ENCODE data around the gene SCARB2. TPM values are rescaled to one million over a fixed set of nuclear protein-coding genes. Genes with fewer than 3 reads are reported as not detected.
A peak's percentile ranks its signal among the peaks of the same experiment; 100 is the strongest.

Gene SCARB2
- total and polyA plus RNA-seq, 2 experiments from 2014 or later: 158 to 175 TPM

DNA sequence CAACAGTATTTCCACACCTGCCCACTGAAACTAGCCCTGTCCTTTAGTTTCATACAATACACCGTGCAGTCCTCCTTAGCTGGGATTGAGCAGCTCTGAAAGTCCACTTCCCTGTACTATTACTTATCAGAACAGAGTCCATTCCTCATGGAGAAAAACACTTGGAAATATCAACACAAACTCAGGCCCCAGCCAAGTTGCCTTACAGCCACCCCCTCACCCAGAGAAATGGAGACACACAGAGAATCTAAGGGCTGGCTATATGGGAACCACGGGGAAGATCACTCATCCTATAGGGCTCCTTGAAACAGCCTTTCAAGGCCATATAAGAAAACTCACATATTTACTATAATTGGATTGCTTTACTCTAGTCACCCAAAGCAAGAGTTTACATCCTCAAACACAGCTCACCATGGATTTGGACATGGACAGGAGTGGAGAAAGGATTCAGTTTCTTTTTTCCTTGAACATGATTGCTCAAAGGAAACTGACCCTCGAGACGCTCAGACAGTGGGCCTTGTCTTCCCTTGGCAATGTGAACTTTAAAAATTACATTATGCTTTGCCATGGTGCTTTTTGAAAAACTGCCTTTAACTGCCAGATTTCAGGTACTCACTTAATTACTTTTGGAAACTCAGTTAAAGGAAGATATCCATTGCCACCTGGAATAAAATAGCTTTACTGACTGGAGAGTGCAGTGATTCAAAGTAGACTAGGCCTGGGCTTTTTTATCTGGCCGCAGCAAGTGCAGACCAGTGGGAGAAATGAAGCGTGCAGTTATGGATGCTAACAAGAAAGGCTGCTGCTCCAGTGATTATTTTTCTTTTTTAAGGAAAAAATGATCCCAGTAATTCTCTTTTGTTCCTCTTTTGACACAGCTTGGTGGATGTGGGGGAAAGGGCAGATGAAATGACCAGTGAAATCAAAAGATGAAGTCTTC is 1.6 kb downstream of the SCARB2 start:
- H2AFZ ChIP-seq: peak overlapping the region; percentile 96; the same call in 1 of the 2 replicates
- in situ Hi-C loops (cut with MboI): no loop called here
- DNase-seq: peak; percentile 48

DNA sequence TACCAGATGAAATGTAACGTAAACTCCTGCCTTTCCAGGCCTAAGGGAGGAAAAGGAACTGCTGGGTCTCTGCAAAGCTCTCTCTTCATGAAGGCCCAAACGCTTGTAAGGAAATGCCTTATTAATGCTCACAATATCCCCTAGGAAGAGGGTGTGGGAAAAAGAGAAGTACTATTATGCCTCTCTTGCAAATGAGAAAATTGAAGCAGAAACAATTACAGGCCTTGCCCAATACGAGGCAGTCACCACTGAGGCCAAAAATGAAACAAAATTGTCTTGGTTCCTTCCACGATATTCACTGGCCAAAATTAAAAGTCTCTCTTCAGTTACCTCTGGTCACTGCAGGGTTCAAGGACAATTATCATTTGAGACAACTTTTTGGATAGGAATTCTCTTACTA is 3.2 kb downstream of the SCARB2 start:
- no peaks in the 10 kb centered on the region for H3K36me3 ChIP-seq (ENCODE audit: low read depth)
- no peak for TF ChIP-seq EZH2 (IDR thresholded peaks at IDR 0.05; ENCODE audit: insufficient read depth, poor library complexity, severe bottlenecking)
- TF ChIP-seq EZH2phosphoT487 (IDR thresholded peaks at IDR 0.05; ENCODE audit: insufficient read depth, low read depth): no peak
- peaks cover 59% of the 10 kb centered on the region for H3F3A ChIP-seq (ENCODE audit: insufficient read depth)
- H3K9me3 ChIP-seq (ENCODE audit: low read depth): no peaks in the 10 kb centered on the region
- in situ Hi-C loops (cut with MboI): no loop called here
- peaks cover 77% of the 10 kb centered on the region for H3K79me2 ChIP-seq (ENCODE audit: insufficient read depth)
- H3K9me2 ChIP-seq (ENCODE audit: insufficient read depth): no peaks in the 10 kb centered on the region
- H2AFZ ChIP-seq: no peak overlapping the region
- H3K27ac ChIP-seq: peak overlapping the region; percentile 3; the same call in 1 of the 2 replicates
- peak; percentile 44 for DNase-seq
- H4K20me1 ChIP-seq (ENCODE audit: insufficient read depth): no peaks in the 10 kb centered on the region
- WGBS, 2 experiments (ENCODE audit: low coverage in 1 of 2, low lambda C conversion rate in 2 of 2, missing lambda C conversion rate in 2 of 2): 50 to 58% methylated on average over 4 of the region's 4 CpGs
- no peaks in the 10 kb centered on the region for H3K27me3 ChIP-seq (replicated peaks; ENCODE audit: insufficient read depth)
- peak overlapping the region; percentile 97 for H3K4me2 ChIP-seq (ENCODE audit: unreplicated experiment)
- peak overlapping the region; percentile 86 for H3K4me3 ChIP-seq
- peaks cover 69% of the 10 kb centered on the region for H3K4me1 ChIP-seq (ENCODE audit: insufficient read depth)
- peak overlapping the region; percentile 93; the same call in 1 of the 2 replicates for H3K9ac ChIP-seq

More for the DNA sequence above, 1.6 kb downstream of the SCARB2 start:
- Histone ChIP-seq H4K20me1 (ENCODE audit: insufficient read depth) (no peaks in the 10 kb centered on the region), H3K4me1 (ENCODE audit: insufficient read depth) (peaks cover 55% of the 10 kb centered on the region), H3K9me2 (ENCODE audit: insufficient read depth) (no peaks in the 10 kb centered on the region), H3K9me3 (ENCODE audit: low read depth) (no peaks in the 10 kb centered on the region), H3F3A (ENCODE audit: insufficient read depth) (peaks cover 46% of the 10 kb centered on the region), H3K36me3 (ENCODE audit: low read depth) (no peaks in the 10 kb centered on the region), H3K27me3 (replicated peaks; ENCODE audit: insufficient read depth) (no peaks in the 10 kb centered on the region), H3K4me2 (ENCODE audit: unreplicated experiment) (peak overlapping the region; percentile 97), H3K9ac (peak overlapping the region; percentile 93), H3K4me3 (peak overlapping the region; percentile 86), H3K27ac (peak overlapping the region; percentile 94), H3K79me2 (ENCODE audit: insufficient read depth) (peaks cover 61% of the 10 kb centered on the region)
- WGBS, 2 experiments (ENCODE audit: low coverage in 1 of 2, low lambda C conversion rate in 2 of 2, missing lambda C conversion rate in 2 of 2): 45 to 49% methylated on average over 6 of the region's 6 CpGs
- no peak for TF ChIP-seq EZH2 (IDR thresholded peaks at IDR 0.05; ENCODE audit: insufficient read depth, poor library complexity, severe bottlenecking)
- TF ChIP-seq EZH2phosphoT487 (IDR thresholded peaks at IDR 0.05; ENCODE audit: insufficient read depth, low read depth): no peak

DNA sequence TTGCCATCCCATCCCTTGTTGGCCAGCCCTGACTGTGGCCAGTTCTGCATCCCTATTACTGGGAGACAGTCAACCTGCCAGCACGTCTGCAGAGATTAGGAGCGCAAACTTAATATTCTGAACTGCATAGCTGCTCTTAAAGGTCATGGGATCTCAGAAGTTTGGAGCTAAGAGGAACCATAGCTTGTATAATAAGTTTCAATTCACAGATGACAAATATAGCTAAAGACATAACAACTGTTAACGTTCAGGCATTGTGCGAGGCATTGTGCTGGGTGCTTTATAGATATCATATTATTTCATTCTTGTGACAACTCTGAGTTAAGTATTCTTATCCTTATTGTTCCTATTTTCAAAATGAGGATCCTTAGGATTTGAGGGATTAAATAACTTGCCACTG is 3.7 kb downstream of the SCARB2 start:
- H4K20me1 ChIP-seq (ENCODE audit: insufficient read depth): no peaks in the 10 kb centered on the region; the same call in 1 of the 2 replicates
- 97 to 100% methylated on average over 4 of the region's 4 CpGs for WGBS, 2 experiments (ENCODE audit: low coverage in 1 of 2, low lambda C conversion rate in 2 of 2, missing lambda C conversion rate in 2 of 2)
- no peak for DNase-seq
- no peaks in the 10 kb centered on the region for H3K9me3 ChIP-seq (ENCODE audit: low read depth)
- no peak overlapping the region for H3K4me3 ChIP-seq
- H3F3A ChIP-seq (ENCODE audit: insufficient read depth): peaks cover 61% of the 10 kb centered on the region
- no peak overlapping the region for H3K4me2 ChIP-seq (ENCODE audit: unreplicated experiment)
- no peaks in the 10 kb centered on the region for H3K9me2 ChIP-seq (ENCODE audit: insufficient read depth)
- peaks cover 83% of the 10 kb centered on the region for H3K79me2 ChIP-seq (ENCODE audit: insufficient read depth)
- H3K27me3 ChIP-seq (replicated peaks; ENCODE audit: insufficient read depth): no peaks in the 10 kb centered on the region
- no peaks in the 10 kb centered on the region for H3K36me3 ChIP-seq (ENCODE audit: low read depth)
- in situ Hi-C loops (cut with MboI): no loop called here
- H3K4me1 ChIP-seq (ENCODE audit: insufficient read depth): peaks cover 69% of the 10 kb centered on the region
- H2AFZ ChIP-seq: no peak overlapping the region
- H3K27ac ChIP-seq: peak overlapping the region; percentile 92; the same call in 1 of the 2 replicates
- no peak for TF ChIP-seq EZH2phosphoT487 (IDR thresholded peaks at IDR 0.05; ENCODE audit: insufficient read depth, low read depth)
- TF ChIP-seq EZH2 (IDR thresholded peaks at IDR 0.05; ENCODE audit: insufficient read depth, poor library complexity, severe bottlenecking): no peak
- H3K9ac ChIP-seq: peak overlapping the region; percentile 93; the same call in 1 of the 2 replicates

DNA sequence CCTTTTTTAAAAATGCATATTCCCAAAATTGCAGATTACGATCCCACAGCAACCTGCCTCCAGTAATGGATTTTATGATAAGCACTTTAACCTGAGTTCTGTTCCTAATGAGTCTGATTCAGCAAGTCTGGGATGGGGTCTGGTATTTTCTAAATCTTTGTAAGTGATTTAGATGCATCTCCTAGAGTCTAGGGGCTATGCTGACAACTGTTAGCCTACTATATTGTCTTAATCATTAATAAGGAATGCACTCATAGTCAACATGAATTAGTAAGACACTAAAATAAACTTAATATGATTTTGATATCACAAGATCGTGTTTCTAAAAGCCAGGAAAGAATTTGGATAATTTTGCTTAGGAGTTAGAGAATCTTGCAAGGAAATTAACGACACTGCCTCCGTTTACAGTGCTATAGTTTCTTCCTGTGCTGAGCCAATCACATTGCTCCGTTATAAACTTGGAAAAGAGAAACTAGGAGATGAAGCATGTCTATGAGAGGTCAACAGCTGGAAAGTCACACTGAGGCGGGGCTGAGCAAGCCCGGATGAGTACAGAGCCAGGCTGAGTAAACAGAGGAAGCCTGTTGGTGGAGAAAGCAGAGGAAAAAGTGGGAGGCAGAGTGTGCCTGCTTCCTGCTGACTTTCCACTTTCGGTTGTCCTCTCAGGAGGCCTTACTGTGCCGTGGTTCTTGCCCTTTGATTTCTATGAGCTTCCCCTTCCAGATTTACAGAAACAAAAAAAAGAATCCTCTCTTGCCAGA is 5.4 kb downstream of the SCARB2 start:
- H3F3A ChIP-seq (ENCODE audit: insufficient read depth): peaks cover 60% of the 10 kb centered on the region
- WGBS, 2 experiments (ENCODE audit: low coverage in 1 of 2, low lambda C conversion rate in 2 of 2, missing lambda C conversion rate in 2 of 2): 8% methylated on average over 9 of the region's 9 CpGs
- peak overlapping the region; percentile 80 for H3K9ac ChIP-seq
- peaks cover 63% of the 10 kb centered on the region for H3K4me1 ChIP-seq (ENCODE audit: insufficient read depth)
- peaks cover 98% of the 10 kb centered on the region for H3K79me2 ChIP-seq (ENCODE audit: insufficient read depth)
- H3K9me2 ChIP-seq (ENCODE audit: insufficient read depth): no peaks in the 10 kb centered on the region
- no peaks in the 10 kb centered on the region for H3K36me3 ChIP-seq (ENCODE audit: low read depth)
- no peaks in the 10 kb centered on the region for H3K27me3 ChIP-seq (replicated peaks; ENCODE audit: insufficient read depth)
- peak; percentile 95 for DNase-seq
- peak overlapping the region; percentile 61 for H2AFZ ChIP-seq
- no peaks in the 10 kb centered on the region; the same call in 1 of the 2 replicates for H4K20me1 ChIP-seq (ENCODE audit: insufficient read depth)
- no peaks in the 10 kb centered on the region for H3K9me3 ChIP-seq (ENCODE audit: low read depth)
- peak overlapping the region; percentile 73 for H3K4me3 ChIP-seq
- TF ChIP-seq EZH2 (IDR thresholded peaks at IDR 0.05; ENCODE audit: insufficient read depth, poor library complexity, severe bottlenecking) (no peak), EZH2phosphoT487 (IDR thresholded peaks at IDR 0.05; ENCODE audit: insufficient read depth, low read depth) (no peak)
- peak overlapping the region; percentile 92 for H3K27ac ChIP-seq
- H3K4me2 ChIP-seq (ENCODE audit: unreplicated experiment): peak overlapping the region; percentile 90
- in situ Hi-C loops (cut with MboI): no loop called here

Data from GM23248 (cell line).